ENCODE results near the gene CASP9. TPM values are rescaled to one million over a fixed set of nuclear protein-coding genes. Genes with fewer than 3 reads are reported as not detected.

The CASP9 gene
- total RNA-seq, 1 donor from 2014 or later: 22.7 TPM

DNA sequence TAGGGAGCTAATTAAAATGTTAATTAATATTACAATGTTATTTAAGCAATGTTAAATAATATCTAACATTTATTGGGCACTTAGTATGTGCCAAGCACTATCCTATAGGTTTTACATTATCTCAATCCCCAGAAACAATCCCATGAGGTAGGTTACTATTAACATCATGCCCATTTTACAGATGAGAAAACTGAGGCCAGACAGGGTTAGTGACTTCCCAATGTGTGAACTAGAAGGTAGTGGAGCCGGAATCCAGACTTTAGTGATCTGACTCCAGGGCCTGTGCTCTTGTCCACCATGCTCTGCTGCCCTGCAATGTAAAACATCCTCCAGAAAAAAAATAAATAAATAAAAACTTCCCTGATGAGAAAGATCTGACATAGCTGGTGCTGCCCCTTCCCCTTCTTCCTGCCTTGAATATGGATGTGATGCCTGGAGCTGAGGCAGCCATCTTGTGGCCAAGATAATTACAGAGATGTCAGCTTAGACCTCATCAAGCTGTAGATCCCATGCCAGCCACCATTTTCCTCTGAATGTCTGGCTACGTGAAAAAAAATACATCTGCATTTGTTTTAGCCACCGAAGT lies 75.0 kb downstream of the CASP9 start:
- DNase-seq (ENCODE audit: low read depth): no peak
- H3K36me3 ChIP-seq (ENCODE audit: control insufficient read depth, insufficient read depth, low read length): no peaks in the 10 kb centered on the region
- peaks cover 3% of the 10 kb centered on the region for H3K27me3 ChIP-seq (ENCODE audit: control insufficient read depth, insufficient read depth, low read length)
- no peak overlapping the region for H3K4me3 ChIP-seq (ENCODE audit: low read depth, low read length)
- TF ChIP-seq, protein P1, sequence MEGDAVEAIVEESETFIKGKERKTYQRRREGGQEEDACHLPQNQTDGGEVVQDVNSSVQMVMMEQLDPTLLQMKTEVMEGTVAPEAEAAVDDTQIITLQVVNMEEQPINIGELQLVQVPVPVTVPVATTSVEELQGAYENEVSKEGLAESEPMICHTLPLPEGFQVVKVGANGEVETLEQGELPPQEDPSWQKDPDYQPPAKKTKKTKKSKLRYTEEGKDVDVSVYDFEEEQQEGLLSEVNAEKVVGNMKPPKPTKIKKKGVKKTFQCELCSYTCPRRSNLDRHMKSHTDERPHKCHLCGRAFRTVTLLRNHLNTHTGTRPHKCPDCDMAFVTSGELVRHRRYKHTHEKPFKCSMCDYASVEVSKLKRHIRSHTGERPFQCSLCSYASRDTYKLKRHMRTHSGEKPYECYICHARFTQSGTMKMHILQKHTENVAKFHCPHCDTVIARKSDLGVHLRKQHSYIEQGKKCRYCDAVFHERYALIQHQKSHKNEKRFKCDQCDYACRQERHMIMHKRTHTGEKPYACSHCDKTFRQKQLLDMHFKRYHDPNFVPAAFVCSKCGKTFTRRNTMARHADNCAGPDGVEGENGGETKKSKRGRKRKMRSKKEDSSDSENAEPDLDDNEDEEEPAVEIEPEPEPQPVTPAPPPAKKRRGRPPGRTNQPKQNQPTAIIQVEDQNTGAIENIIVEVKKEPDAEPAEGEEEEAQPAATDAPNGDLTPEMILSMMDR (IDR thresholded peaks at IDR 0.05; ENCODE audit: insufficient read depth, low read length, poor library complexity, severe bottlenecking): no peak

DNA sequence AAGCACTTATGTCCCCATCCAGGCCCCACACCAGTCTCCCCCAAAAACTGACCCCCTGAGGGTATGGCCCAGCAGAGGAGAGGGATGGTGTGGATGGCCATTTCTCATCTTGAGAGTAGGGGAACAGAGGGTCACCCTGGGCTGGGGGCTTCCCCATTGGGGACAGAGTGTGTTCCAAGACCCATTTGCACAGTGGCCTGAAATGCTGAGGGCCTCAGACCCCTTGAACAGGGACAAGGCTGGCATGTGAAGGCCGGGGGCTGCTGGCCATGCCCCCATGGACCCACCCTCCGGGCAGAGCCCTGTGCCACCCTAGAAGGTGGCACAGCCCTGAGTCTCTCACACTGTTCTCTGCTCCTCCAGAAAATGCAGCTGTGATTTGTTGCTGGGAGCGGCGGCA lies 77.8 kb downstream of the CASP9 start:
- TF ChIP-seq, protein P1 (IDR thresholded peaks at IDR 0.05; ENCODE audit: insufficient read depth, low read length, poor library complexity, severe bottlenecking): no peak
- Histone ChIP-seq H3K27me3 (ENCODE audit: control insufficient read depth, insufficient read depth, low read length) (peaks cover 6% of the 10 kb centered on the region), H3K4me3 (ENCODE audit: low read depth, low read length) (no peak overlapping the region), H3K36me3 (ENCODE audit: control insufficient read depth, insufficient read depth, low read length) (no peaks in the 10 kb centered on the region)
- DNase-seq (ENCODE audit: low read depth): no peak

DNA sequence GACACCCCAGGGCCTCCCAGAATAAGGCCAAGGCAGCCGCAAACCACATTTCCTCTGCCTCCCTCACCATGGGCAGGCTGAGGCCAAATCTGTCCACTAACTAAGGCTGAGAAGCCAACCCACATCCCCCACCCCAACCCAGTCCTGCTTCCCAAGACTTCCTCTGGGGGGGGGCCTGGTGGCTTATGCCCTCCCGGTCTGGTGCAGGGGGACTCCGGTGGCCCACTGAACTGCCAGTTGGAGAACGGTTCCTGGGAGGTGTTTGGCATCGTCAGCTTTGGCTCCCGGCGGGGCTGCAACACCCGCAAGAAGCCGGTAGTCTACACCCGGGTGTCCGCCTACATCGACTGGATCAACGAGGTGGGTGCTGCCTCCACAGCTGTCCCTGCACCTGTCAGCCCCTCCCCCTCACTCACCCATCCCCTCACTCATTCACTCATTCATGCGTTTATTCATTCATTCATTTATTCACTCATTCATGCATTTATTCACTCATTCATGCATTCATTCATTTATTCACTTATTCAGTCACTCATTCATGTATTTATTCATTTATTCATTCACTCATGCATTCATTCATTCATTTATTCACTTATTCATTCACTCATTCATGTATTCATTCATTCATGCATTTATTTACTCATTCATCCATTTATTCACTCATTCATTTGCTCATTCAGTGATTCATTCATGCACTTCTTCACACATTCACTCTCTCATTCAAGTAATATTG lies 78.5 kb downstream of the CASP9 start:
- DNase-seq (ENCODE audit: low read depth): no peak
- TF ChIP-seq, protein P1 (IDR thresholded peaks at IDR 0.05; ENCODE audit: insufficient read depth, low read length, poor library complexity, severe bottlenecking): no peak
- Histone ChIP-seq H3K27me3 (ENCODE audit: control insufficient read depth, insufficient read depth, low read length) (peaks cover 6% of the 10 kb centered on the region), H3K4me3 (ENCODE audit: low read depth, low read length) (no peak overlapping the region), H3K36me3 (ENCODE audit: control insufficient read depth, insufficient read depth, low read length) (no peaks in the 10 kb centered on the region)

DNA sequence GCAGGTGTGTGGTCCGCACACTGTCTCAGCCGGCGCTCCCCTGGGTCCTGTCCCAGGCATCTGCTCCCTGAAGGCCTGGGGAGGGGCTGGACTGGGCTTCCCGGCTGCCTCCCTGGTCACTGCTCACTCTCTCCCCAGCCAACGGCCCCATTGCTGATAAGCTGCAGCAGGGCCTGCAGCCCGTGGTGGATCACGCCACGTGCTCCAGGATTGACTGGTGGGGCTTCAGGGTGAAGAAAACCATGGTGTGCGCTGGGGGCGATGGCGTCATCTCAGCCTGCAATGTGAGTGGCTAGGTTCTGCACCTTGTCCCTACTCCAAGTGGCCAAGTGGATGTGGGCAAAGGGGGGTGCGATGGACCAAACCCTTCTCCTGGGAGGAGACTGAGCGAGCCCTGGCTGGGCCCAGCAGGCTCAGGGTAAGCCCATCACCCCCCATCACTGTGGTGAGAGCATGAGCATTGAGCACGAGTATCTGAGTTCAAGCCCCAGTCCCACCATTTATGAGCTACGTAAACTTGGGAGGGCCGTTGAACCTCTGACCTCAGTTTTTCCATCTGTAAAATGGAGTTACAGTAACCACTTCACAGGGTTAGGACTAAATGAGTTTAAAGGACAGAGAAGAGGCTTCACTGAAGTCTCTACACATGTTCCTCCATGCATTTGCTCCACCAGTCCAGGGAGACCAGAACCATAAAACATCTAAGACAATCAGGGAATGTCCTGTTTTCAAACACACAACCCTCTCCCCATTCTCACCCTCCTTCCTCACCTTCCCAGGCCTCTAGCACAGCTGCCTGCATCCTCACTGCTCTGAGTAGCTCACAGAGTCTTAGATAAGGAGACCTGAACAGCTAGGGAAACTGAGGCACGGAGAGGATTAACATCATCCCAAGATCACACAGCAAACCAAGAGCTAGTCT lies 79.3 kb downstream of the CASP9 start:
- DNase-seq (ENCODE audit: low read depth): no peak
- Histone ChIP-seq H3K4me3 (ENCODE audit: low read depth, low read length) (no peak overlapping the region), H3K27me3 (ENCODE audit: control insufficient read depth, insufficient read depth, low read length) (peaks cover 6% of the 10 kb centered on the region), H3K36me3 (ENCODE audit: control insufficient read depth, insufficient read depth, low read length) (no peaks in the 10 kb centered on the region)
- TF ChIP-seq, protein P1 (IDR thresholded peaks at IDR 0.05; ENCODE audit: insufficient read depth, low read length, poor library complexity, severe bottlenecking): no peak

DNA sequence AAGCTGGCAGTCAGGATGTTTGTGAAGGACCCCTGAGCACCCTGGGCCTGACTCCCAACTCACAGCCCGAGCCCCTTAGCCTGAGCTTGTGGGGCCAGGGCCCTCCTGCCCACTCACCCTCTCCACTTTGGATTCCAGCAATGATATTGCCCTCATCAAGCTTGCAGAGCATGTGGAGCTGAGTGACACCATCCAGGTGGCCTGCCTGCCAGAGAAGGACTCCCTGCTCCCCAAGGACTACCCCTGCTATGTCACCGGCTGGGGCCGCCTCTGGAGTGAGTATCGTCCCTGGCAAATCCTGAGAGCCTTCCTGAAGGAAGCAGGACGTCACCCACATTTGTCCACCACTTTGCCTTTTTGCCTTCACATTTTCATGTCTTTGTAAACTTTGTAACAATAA lies 80.7 kb downstream of the CASP9 start:
- peaks cover 6% of the 10 kb centered on the region for H3K27me3 ChIP-seq (ENCODE audit: control insufficient read depth, insufficient read depth, low read length)
- no peak overlapping the region for H3K4me3 ChIP-seq (ENCODE audit: low read depth, low read length)
- H3K36me3 ChIP-seq (ENCODE audit: control insufficient read depth, insufficient read depth, low read length): no peaks in the 10 kb centered on the region
- TF ChIP-seq, protein P1 (IDR thresholded peaks at IDR 0.05; ENCODE audit: insufficient read depth, low read length, poor library complexity, severe bottlenecking): no peak
- DNase-seq (ENCODE audit: low read depth): no peak

Data from kidney epithelial cell (primary cell).